ENCODE measurements around the gene SORBS2.

SORBS2 gene

DNA sequence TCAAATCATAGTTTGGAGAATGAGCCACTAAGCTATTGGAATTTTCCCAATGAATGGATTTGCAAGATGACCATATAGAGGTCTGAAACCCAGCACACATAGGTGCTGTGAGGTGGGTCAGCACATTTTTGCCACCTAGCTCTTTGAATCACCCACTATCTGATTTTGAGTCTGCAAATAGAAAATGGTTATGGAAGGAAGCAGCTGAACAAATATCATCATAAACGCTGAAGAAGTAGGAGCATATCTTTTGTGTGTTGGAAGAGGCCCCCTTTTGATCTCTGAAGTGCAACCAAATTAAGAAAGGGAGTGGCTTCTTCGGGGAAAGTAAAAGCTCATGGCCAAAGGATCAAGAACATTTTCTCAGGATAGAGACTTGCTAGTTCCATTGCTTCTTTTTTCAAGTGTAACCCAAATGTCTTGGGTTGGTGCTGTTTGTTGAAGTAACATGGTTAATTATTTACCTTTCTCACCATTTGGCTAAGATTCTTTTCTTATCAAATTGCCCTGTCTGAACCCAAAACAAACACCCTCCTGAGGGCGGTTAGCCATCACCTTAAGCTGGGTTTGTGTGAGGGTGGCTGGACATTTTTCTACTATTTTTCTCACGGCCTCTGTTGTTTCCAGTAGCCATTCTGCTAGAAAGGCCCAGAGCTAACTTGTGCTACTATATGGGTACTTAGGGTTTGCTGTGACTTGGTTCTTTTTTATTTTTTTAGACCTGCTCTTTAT lies 18.4 kb upstream of the SORBS2 start:
- no peak for TF ChIP-seq JUND (IDR thresholded peaks at IDR 0.05; ENCODE audit: low read depth)
- in situ Hi-C loops (cut with HindIII; ENCODE audit: low pct_unique_long_range_greater_than_20kb, low sequenced_read_pairs) = no loop called here
- DNase-seq (ENCODE audit: low read depth in 1 of 2, low spot score in 1 of 2) = no peak

DNA sequence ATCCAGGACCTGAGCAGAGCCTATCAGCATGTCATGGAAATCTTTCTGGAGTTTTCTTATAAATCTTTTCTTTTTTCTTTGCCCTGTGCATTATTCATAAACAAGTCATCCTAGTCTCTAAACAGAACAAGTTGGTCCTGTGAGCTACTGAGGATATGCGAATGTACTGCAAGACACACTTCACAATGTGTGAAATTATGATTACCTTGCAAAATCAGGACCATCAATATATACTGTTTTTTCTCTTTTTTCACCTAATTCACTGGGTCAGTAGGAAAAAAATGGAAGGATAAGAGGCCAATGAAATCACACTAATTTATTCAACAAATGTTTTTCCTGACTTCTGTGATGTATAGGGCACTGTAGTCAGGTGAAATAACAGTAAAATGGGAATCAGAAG lies 14.4 kb upstream of the SORBS2 start:
- no peak for DNase-seq (ENCODE audit: low read depth in 1 of 2, low spot score in 1 of 2)
- in situ Hi-C loops (cut with HindIII; ENCODE audit: low pct_unique_long_range_greater_than_20kb, low sequenced_read_pairs) = no loop called here
- TF ChIP-seq JUND (IDR thresholded peaks at IDR 0.05; ENCODE audit: low read depth) = no peak

- no peak for DNase-seq (ENCODE audit: low read depth in 1 of 2, low spot score in 1 of 2)
- in situ Hi-C loops (cut with HindIII; ENCODE audit: low pct_unique_long_range_greater_than_20kb, low sequenced_read_pairs) = no loop called here
- TF ChIP-seq JUND (IDR thresholded peaks at IDR 0.05; ENCODE audit: low read depth) = no peak
Measured at GRCh38 chr4:185825737-185826136, 13.7 kb upstream of the SORBS2 start.

DNA sequence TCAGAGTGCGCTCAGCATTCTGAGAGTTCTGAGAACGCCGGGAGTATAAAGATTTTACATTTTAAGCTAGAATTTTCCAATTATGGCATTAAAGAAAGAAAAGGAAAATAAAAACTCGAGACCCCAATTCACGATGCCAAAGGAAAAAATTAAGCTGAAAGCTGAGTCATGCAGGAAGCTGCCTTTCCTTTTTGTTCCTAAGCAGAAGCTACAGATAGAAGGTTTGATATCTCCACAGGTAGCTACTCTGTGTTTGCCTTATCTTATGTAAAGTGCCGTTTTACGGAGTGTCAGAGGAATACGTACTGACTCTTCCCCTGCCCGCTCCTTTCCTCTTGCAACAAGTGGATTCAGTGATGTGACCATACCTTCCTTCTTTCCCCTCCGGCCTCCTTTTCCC lies 10.8 kb upstream of the SORBS2 start:
- no peak for TF ChIP-seq JUND (IDR thresholded peaks at IDR 0.05; ENCODE audit: low read depth)
- in situ Hi-C loops (cut with HindIII; ENCODE audit: low pct_unique_long_range_greater_than_20kb, low sequenced_read_pairs) = no loop called here
- DNase-seq (ENCODE audit: low read depth in 1 of 2, low spot score in 1 of 2) = no peak

DNA sequence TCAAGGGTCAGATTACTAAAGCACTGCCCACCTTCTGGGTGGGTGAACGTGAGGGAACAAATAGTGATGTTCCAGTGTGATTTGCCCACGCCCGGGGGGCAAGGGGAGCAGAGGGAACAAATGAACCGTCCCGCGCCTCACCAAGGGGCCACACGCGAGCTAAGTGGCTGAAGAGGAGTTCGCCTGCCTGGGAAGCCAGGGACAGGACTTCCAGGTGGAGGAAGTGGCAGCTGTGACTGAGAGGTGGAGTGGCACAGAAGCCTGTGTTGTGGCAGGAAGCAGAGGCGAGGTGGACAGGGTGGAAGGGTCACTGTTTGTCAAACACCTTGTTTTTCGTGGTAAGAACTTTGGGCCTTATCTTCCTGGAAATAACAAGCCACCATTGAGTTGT lies 9.0 kb upstream of the SORBS2 start:
- in situ Hi-C loops (cut with HindIII; ENCODE audit: low pct_unique_long_range_greater_than_20kb, low sequenced_read_pairs) = no loop called here
- TF ChIP-seq JUND (IDR thresholded peaks at IDR 0.05; ENCODE audit: low read depth) = no peak
- no peak for DNase-seq (ENCODE audit: low read depth in 1 of 2, low spot score in 1 of 2)

- in situ Hi-C loops (cut with HindIII; ENCODE audit: low pct_unique_long_range_greater_than_20kb, low sequenced_read_pairs) = no loop called here
- no peak for DNase-seq (ENCODE audit: low read depth in 1 of 2, low spot score in 1 of 2)
- no peak for TF ChIP-seq JUND (IDR thresholded peaks at IDR 0.05; ENCODE audit: low read depth)
Measured at GRCh38 chr4:185820146-185821028, 8.4 kb upstream of the SORBS2 start.

- in situ Hi-C loops (cut with HindIII; ENCODE audit: low pct_unique_long_range_greater_than_20kb, low sequenced_read_pairs) = no loop called here
- no peak for TF ChIP-seq JUND (IDR thresholded peaks at IDR 0.05; ENCODE audit: low read depth)
- DNase-seq (ENCODE audit: low read depth in 1 of 2, low spot score in 1 of 2) = no peak
Measured at GRCh38 chr4:185819144-185819543, 7.2 kb upstream of the SORBS2 start.

DNA sequence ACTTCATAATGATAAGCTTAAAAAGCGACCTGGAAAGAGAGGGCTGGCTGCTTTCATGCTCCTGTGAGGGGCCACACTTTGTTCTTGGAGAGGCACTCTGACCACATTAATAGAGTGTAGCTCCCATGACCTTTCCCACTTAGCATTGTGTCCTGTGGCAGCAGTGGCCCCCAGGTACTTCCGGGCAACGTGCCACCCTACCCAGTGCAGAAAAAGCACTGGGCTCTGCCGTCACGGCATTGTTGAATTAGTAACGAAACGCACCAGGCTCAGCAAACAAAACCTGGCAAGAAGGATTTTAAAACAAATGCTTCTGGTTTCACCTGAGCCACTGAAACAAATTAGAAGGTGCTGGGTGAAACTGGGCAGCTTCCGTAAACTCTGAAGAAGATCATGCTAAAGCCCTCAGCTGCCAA lies 5.4 kb upstream of the SORBS2 start:
- DNase-seq (ENCODE audit: low read depth in 1 of 2, low spot score in 1 of 2) = peak in 1 of 2 experiments; percentile 48
- TF ChIP-seq JUND (IDR thresholded peaks at IDR 0.05; ENCODE audit: low read depth) = no peak
- in situ Hi-C loops (cut with HindIII; ENCODE audit: low pct_unique_long_range_greater_than_20kb, low sequenced_read_pairs) = no loop called here

DNA sequence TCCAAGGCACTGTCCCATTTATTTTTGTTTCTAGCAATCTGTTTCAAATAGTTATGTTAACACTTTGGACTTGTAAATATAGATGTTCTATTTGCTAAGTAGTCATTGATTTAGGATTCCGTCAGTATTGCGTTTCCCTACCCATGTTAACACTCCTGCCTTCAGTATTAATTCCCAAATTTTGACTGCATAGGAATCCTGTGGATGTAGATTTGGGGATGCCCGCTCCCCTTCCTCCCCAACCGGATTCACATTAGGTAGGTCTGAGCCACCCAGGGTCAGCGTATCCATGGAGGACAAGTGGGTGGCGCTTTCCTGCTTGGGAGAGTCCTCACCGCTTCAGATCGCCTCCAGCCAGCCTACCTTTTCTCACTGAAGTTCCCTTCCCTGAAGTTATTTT lies 1.1 kb upstream of the SORBS2 start:
- in situ Hi-C loops (cut with HindIII; ENCODE audit: low pct_unique_long_range_greater_than_20kb, low sequenced_read_pairs) = no loop called here
- no peak for TF ChIP-seq JUND (IDR thresholded peaks at IDR 0.05; ENCODE audit: low read depth)
- DNase-seq (ENCODE audit: low read depth in 1 of 2, low spot score in 1 of 2) = no peak

DNA sequence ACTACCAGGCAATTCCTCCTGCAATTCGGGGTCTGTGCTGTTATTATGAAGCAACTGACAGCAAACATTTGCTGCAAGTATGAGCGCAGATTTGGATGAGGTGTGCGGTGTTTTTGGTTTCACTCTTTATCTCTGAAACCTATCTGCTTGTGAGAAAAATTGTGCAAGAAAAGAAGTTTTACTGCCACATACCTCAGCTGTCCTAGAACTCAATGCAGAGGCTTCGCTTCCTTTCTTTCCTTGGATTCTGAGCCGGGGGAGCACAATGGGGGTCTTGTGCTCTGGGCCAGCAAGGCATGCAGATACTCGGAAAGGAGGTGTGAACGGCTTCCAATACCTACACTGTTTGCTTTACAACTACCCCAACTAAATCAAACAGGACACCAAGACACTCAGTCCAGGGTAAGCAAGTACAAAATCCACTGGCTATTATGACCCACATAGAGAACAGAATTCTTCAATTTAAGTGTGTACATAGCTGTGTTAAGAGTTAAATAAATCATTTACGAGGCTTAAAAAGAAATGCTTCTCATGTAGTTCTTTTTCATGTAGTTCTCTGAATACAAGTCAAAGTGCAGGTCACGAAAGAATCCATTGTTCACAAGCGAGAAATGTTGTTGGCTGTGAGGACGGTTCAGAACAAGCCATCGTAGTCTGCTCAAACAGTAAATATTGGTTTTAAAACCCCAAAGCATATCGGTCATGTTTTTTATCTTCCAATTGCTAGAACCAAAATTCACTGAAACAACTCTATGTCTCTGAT lies 1.1 kb downstream of the SORBS2 start:
- peak in 1 of 2 experiments; percentile 31 for DNase-seq (ENCODE audit: low read depth in 1 of 2, low spot score in 1 of 2)
- TF ChIP-seq JUND (IDR thresholded peaks at IDR 0.05; ENCODE audit: low read depth) = no peak
- in situ Hi-C loops (cut with HindIII; ENCODE audit: low pct_unique_long_range_greater_than_20kb, low sequenced_read_pairs) = no loop called here

DNA sequence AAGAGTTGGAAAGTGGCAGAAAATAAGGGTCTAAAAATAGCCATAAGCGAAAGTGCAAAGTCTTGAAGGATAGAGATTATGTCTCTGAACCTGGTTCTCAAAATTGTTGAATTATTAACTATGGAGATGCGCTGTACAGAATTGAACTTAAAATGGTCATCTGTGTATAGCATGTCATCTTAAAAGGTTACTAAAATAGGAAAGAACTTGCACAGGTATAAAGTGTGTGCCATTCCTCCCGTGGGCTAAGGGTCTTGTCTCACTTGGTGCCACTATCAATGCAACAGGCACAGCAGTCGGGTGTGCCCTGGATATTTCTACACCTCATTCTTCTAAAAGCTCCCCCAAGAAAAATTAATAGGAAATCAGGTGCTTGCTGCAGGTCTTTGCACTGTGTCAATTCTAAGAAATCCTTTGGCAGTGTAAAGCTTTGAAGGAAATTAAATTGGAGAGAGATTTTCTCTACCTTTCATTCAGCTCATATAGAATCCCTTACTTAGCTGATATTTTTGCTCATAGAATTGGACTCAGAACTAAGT lies 2.4 kb downstream of the SORBS2 start:
- no peak for TF ChIP-seq JUND (IDR thresholded peaks at IDR 0.05; ENCODE audit: low read depth)
- in situ Hi-C loops (cut with HindIII; ENCODE audit: low pct_unique_long_range_greater_than_20kb, low sequenced_read_pairs) = no loop called here

GRCh38 chr4:185809121-185809520 lies 2.9 kb downstream of the SORBS2 start:
- in situ Hi-C loops (cut with HindIII; ENCODE audit: low pct_unique_long_range_greater_than_20kb, low sequenced_read_pairs) = no loop called here
- DNase-seq (ENCODE audit: low read depth in 1 of 2, low spot score in 1 of 2) = no peak
- TF ChIP-seq JUND (IDR thresholded peaks at IDR 0.05; ENCODE audit: low read depth) = no peak

More for the DNA sequence above, 2.4 kb downstream of the SORBS2 start:
- DNase-seq (ENCODE audit: low read depth in 1 of 2, low spot score in 1 of 2) = no peak

All from T47D (cell line).